OCI-LY1 (cell line): Measurements from ENCODE around the gene GLA.

ENCODE experiments used
- H2AFZ ChIP-seq: fragments of 200-600 bp; sonication (generic), shearing (Covaris generic); 2 replicates; pipeline ENCODE4 v1.6.0; 2014; ENCODE audit warnings: antibody characterized with exemption, mild to moderate bottlenecking, low read length
- H3F3A ChIP-seq: fragments of 200-600 bp; sonication (generic), shearing (Covaris generic); 2 replicates; pipeline ENCODE4 v1.6.0; 2014; ENCODE audit warnings: mild to moderate bottlenecking, antibody characterized with exemption, low read length, moderate library complexity; ENCODE audit not compliant: insufficient read depth
- H3K27ac ChIP-seq: fragments of 200-600 bp; sonication (generic); 2 replicates; pipeline ENCODE4 v1.5.1; 2014; ENCODE audit warnings: low read length, mixed run types, mild to moderate bottlenecking, low read depth; ENCODE audit not compliant: poor library complexity, severe bottlenecking
- H3K27me3 ChIP-seq: fragments of 200-600 bp; sonication (generic); 2 replicates; pipeline ENCODE4 v1.6.0; 2014; ENCODE audit warnings: antibody characterized with exemption, mild to moderate bottlenecking, low read length, moderate library complexity; ENCODE audit not compliant: insufficient read depth
- H3K36me3 ChIP-seq: fragments of 200-600 bp; sonication (generic); 2 replicates; pipeline ENCODE4 v1.6.1; 2014; ENCODE audit warnings: mild to moderate bottlenecking, antibody characterized with exemption, low read length, moderate library complexity, mixed read lengths; ENCODE audit not compliant: insufficient read depth
- H3K4me1 ChIP-seq: fragments of 200-600 bp; sonication (generic); 2 replicates; pipeline ENCODE4 v1.5.1; 2014; ENCODE audit warnings: mild to moderate bottlenecking, low read length, moderate library complexity; ENCODE audit not compliant: insufficient read depth, severe bottlenecking
- H3K4me2 ChIP-seq: fragments of 200-600 bp; sonication (generic), shearing (Covaris generic); 2 replicates; pipeline ENCODE4 v1.6.1; 2014; ENCODE audit warnings: low read length
- H3K4me3 ChIP-seq: fragments of 200-600 bp; sonication (generic); 2 replicates; pipeline ENCODE4 v1.5.1; 2014; ENCODE audit warnings: low read length, low read depth, mild to moderate bottlenecking, mixed read lengths; ENCODE audit not compliant: poor library complexity, severe bottlenecking
- H3K79me2 ChIP-seq: fragments of 200-600 bp; shearing (Covaris generic); 2 replicates; pipeline ENCODE4 v1.6.1; 2016; ENCODE audit warnings: mixed run types, low read length, mixed read lengths; ENCODE audit not compliant: insufficient read depth
- H3K9ac ChIP-seq: fragments of 200-600 bp; sonication (generic), shearing (Covaris generic); 2 replicates; pipeline ENCODE4 v1.6.1; 2014; ENCODE audit warnings: mild to moderate bottlenecking, low read length, mixed read lengths
- H3K9me2 ChIP-seq: fragments of 200-600 bp; sonication (generic), shearing (Covaris generic); 2 replicates; pipeline ENCODE4 v1.6.1; 2014; ENCODE audit warnings: low read depth, mild to moderate bottlenecking, low read length, mixed read lengths
- H3K9me3 ChIP-seq: fragments of 200-600 bp; shearing (Covaris generic); 2 replicates; pipeline ENCODE4 v1.6.1; 2014; ENCODE audit warnings: low read length, mixed read lengths
- H4K20me1 ChIP-seq: fragments of 200-600 bp; sonication (generic), shearing (Covaris generic); 2 replicates; pipeline ENCODE4 v1.6.0; 2016; ENCODE audit warnings: mild to moderate bottlenecking, low read length; ENCODE audit not compliant: insufficient read depth
- EZH2 ChIP-seq: fragments of 200-600 bp; sonication (generic), shearing (Covaris generic); IDR thresholded peaks from 2 replicates; pipeline ENCODE4 v1.8.0; 2017; ENCODE audit warnings: borderline replicate concordance, mixed run types, mild to moderate bottlenecking, antibody characterized with exemption, low read length, moderate library complexity, mixed read lengths
- TF ChIP-seq, protein P1 (sequence below): fragments of 200-600 bp; sonication (generic), shearing (Covaris generic); IDR thresholded peaks from 2 replicates; pipeline ENCODE4 v1.5.1; 2017; ENCODE audit warnings: mild to moderate bottlenecking, antibody characterized with exemption, low read length, moderate library complexity, mixed read lengths

Gene GLA

GRCh38 chrX:101349193-101349562, 58.5 kb downstream of the GLA start:
- peaks cover 21% of the 10 kb centered on the region for H3K79me2 ChIP-seq
- TF ChIP-seq, protein P1, sequence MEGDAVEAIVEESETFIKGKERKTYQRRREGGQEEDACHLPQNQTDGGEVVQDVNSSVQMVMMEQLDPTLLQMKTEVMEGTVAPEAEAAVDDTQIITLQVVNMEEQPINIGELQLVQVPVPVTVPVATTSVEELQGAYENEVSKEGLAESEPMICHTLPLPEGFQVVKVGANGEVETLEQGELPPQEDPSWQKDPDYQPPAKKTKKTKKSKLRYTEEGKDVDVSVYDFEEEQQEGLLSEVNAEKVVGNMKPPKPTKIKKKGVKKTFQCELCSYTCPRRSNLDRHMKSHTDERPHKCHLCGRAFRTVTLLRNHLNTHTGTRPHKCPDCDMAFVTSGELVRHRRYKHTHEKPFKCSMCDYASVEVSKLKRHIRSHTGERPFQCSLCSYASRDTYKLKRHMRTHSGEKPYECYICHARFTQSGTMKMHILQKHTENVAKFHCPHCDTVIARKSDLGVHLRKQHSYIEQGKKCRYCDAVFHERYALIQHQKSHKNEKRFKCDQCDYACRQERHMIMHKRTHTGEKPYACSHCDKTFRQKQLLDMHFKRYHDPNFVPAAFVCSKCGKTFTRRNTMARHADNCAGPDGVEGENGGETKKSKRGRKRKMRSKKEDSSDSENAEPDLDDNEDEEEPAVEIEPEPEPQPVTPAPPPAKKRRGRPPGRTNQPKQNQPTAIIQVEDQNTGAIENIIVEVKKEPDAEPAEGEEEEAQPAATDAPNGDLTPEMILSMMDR, result no peak
- TF ChIP-seq EZH2, result no peak
- H3K9ac ChIP-seq, result peak overlapping the region; percentile 93
- H3K4me2 ChIP-seq, result peak overlapping the region; percentile 96
- no peaks in the 10 kb centered on the region for H3K9me3 ChIP-seq
- no peak overlapping the region for H2AFZ ChIP-seq
- H3K36me3 ChIP-seq, result peaks cover 33% of the 10 kb centered on the region
- peak overlapping the region; percentile 49 for H3K27ac ChIP-seq
- no peaks in the 10 kb centered on the region for H4K20me1 ChIP-seq
- H3K27me3 ChIP-seq, result no peaks in the 10 kb centered on the region
- H3K4me1 ChIP-seq, result peaks cover 20% of the 10 kb centered on the region
- H3K9me2 ChIP-seq, result no peaks in the 10 kb centered on the region
- H3F3A ChIP-seq, result no peaks in the 10 kb centered on the region
- H3K4me3 ChIP-seq, result peak overlapping the region; percentile 95

- H3K9me3 ChIP-seq, result no peaks in the 10 kb centered on the region
- TF ChIP-seq EZH2, result no peak
- TF ChIP-seq, protein P1, result no peak
- no peaks in the 10 kb centered on the region for H3F3A ChIP-seq
- H3K9me2 ChIP-seq, result no peaks in the 10 kb centered on the region
- peaks cover 31% of the 10 kb centered on the region for H3K36me3 ChIP-seq
- H3K4me1 ChIP-seq, result peaks cover 20% of the 10 kb centered on the region
- no peak within 1 kb of the TSS for H2AFZ ChIP-seq
- H3K9ac ChIP-seq, result peak within 1 kb of the TSS; percentile 93
- H4K20me1 ChIP-seq, result no peaks in the 10 kb centered on the region
- H3K4me2 ChIP-seq, result peak within 1 kb of the TSS; percentile 96
- H3K27ac ChIP-seq, result peak within 1 kb of the TSS; percentile 49
- no peaks in the 10 kb centered on the region for H3K27me3 ChIP-seq
- H3K4me3 ChIP-seq, result peak within 1 kb of the TSS; percentile 95
- H3K79me2 ChIP-seq, result peaks cover 21% of the 10 kb centered on the region
These were observed 59.1 kb downstream of the GLA start, which contains the start of gene TIMM8A for GRCh38 chrX:101348452-101349192. TIMM8A (minus strand) TSS chrX:101348742; CDS start chrX:101348664, 78 bp downstream.

- H3K79me2 ChIP-seq, result peaks cover 21% of the 10 kb centered on the region
- peak overlapping the region; percentile 95 for H3K4me3 ChIP-seq
- no peak overlapping the region for H3K27ac ChIP-seq
- H3K9me3 ChIP-seq, result no peaks in the 10 kb centered on the region
- H3F3A ChIP-seq, result no peaks in the 10 kb centered on the region
- TF ChIP-seq, protein P1, result no peak
- no peak for TF ChIP-seq EZH2
- H3K4me1 ChIP-seq, result peaks cover 20% of the 10 kb centered on the region
- no peaks in the 10 kb centered on the region for H4K20me1 ChIP-seq
- peaks cover 24% of the 10 kb centered on the region for H3K36me3 ChIP-seq
- no peak overlapping the region for H2AFZ ChIP-seq
- H3K9me2 ChIP-seq, result no peaks in the 10 kb centered on the region
- peak overlapping the region; percentile 93 for H3K9ac ChIP-seq
- no peaks in the 10 kb centered on the region for H3K27me3 ChIP-seq
- peak overlapping the region; percentile 96 for H3K4me2 ChIP-seq
These were observed 59.8 kb downstream of the GLA start for GRCh38 chrX:101347859-101348451.
